GM23248 (cell line): Measurements from ENCODE around the gene SUSD4. TPM values are rescaled to one million over a fixed set of nuclear protein-coding genes. Genes with fewer than 3 reads are reported as not detected.
A peak's percentile ranks its signal among the peaks of the same experiment; 100 is the strongest.

Experiments
- DNase-seq: peaks from one replicate; pipeline ENCODE4 v3.0.0-alpha.2; 2015
- H2AFZ ChIP-seq: fragments of 200-600 bp; sonication (generic); 2 replicates; pipeline ENCODE4 v1.6.1; 2016; ENCODE audit warnings: antibody characterized with exemption
- H3F3A ChIP-seq: fragments of 200-600 bp; sonication (generic); 2 replicates; pipeline ENCODE4 v1.6.1; 2016; ENCODE audit warnings: mild to moderate bottlenecking, antibody characterized with exemption, mixed run types; ENCODE audit not compliant: insufficient read depth
- H3K27ac ChIP-seq: fragments of 200-600 bp; sonication (generic); 2 replicates; pipeline ENCODE4 v1.5.1; 2016; ENCODE audit warnings: mild to moderate bottlenecking
- H3K27me3 ChIP-seq: fragments of 200-600 bp; sonication (generic); replicated peaks from 2 replicates; pipeline ENCODE4 v1.6.1; 2016; ENCODE audit warnings: mild to moderate bottlenecking; ENCODE audit not compliant: insufficient read depth
- H3K36me3 ChIP-seq: fragments of 200-600 bp; sonication (generic); 2 replicates; pipeline ENCODE4 v1.6.1; 2016; ENCODE audit warnings: low read depth, mild to moderate bottlenecking
- H3K4me1 ChIP-seq: fragments of 200-600 bp; sonication (generic); 2 replicates; pipeline ENCODE4 v1.6.1; 2016; ENCODE audit warnings: mild to moderate bottlenecking; ENCODE audit not compliant: insufficient read depth
- H3K4me2 ChIP-seq: fragments of 200-600 bp; sonication (generic); one replicate; pipeline ENCODE4 v1.6.1; 2016; ENCODE audit warnings: mild to moderate bottlenecking; ENCODE audit not compliant: unreplicated experiment
- H3K4me3 ChIP-seq: fragments of 200-600 bp; sonication (generic); 2 replicates; pipeline ENCODE4 v1.5.1; 2016; ENCODE audit warnings: mild to moderate bottlenecking
- H3K79me2 ChIP-seq: fragments of 200-600 bp; sonication (generic); 2 replicates; pipeline ENCODE4 v1.6.1; 2016; ENCODE audit warnings: mild to moderate bottlenecking; ENCODE audit not compliant: insufficient read depth
- H3K9ac ChIP-seq: fragments of 200-600 bp; sonication (generic); 2 replicates; pipeline ENCODE4 v1.6.1; 2016; ENCODE audit warnings: mild to moderate bottlenecking
- H3K9me2 ChIP-seq: fragments of 200-600 bp; sonication (generic); 2 replicates; pipeline ENCODE4 v1.6.1; 2016; ENCODE audit warnings: mixed run types, mild to moderate bottlenecking, moderate library complexity; ENCODE audit not compliant: insufficient read depth
- H3K9me3 ChIP-seq: fragments of 200-600 bp; sonication (generic); one replicate; pipeline ENCODE4 v1.6.1; 2017; ENCODE audit warnings: low read depth
- H4K20me1 ChIP-seq: fragments of 200-600 bp; sonication (generic); 2 replicates; pipeline ENCODE4 v1.6.0; 2016; ENCODE audit not compliant: insufficient read depth
- EZH2 ChIP-seq: fragments of 200-600 bp; sonication (generic); IDR thresholded peaks from 2 replicates; pipeline ENCODE4 v1.6.1; 2018; ENCODE audit warnings: antibody characterized with exemption, mild to moderate bottlenecking; ENCODE audit not compliant: insufficient read depth, poor library complexity, severe bottlenecking
- EZH2phosphoT487 ChIP-seq: fragments of 200-600 bp; sonication (generic); IDR thresholded peaks from 2 replicates; pipeline ENCODE4 v1.6.1; 2018; ENCODE audit warnings: antibody characterized with exemption, moderate library complexity, mild to moderate bottlenecking, low read depth; ENCODE audit not compliant: insufficient read depth
- WGBS, 2 experiments: methylation state at CpG; one replicate each; pipeline ENCODE4 v1.1.6; 2015 to 2017; ENCODE audit warnings: low lambda C conversion rate in 2 of 2, low coverage in 1 of 2; ENCODE audit errors: missing lambda C conversion rate in 2 of 2; 5-methylcytosine and 5-hydroxymethylcytosine counted together
- in situ Hi-C: fragments of 300-500 bp; cut with MboI; formaldehyde crosslinking; loops from 2 replicates; pipeline ENCODE4 v1.15.0; 2020
- polyA plus RNA-seq: library from polyadenylated mRNA; unstranded; fragments of >200 nt; fragmentation: Nextera tagmentation; extraction: Ambion mirVana; gene quantifications from 2 replicates; pipeline ENCODE4 v1.2.1, GENCODE V29; 2016
- total RNA-seq: library from RNA; depleted of rRNA; stranded (reverse); fragments of >200 nt; shearing (Covaris generic); gene quantifications from 2 replicates; pipeline ENCODE4 v1.2.3, GENCODE V29; 2014

The SUSD4 gene
- total and polyA plus RNA-seq, 2 experiments from 2014 or later, result 1.1 to 3.9 TPM

GRCh38 chr1:223260712-223261111 lies 103.3 kb downstream of the SUSD4 start:
- no peak for TF ChIP-seq EZH2phosphoT487
- DNase-seq, result no peak
- H2AFZ ChIP-seq, result no peak overlapping the region

GRCh38 chr1:223259462-223259861 lies 104.5 kb downstream of the SUSD4 start:
- TF ChIP-seq EZH2phosphoT487 (no peak), EZH2 (no peak)
- H3F3A ChIP-seq, result peaks cover 4% of the 10 kb centered on the region; the same call in 1 of the 2 replicates
- no peaks in the 10 kb centered on the region for H3K4me1 ChIP-seq
- in situ Hi-C loops, result no loop called here
- H3K27ac ChIP-seq, result no peak overlapping the region
- no peaks in the 10 kb centered on the region for H3K27me3 ChIP-seq
- WGBS, 2 experiments, result 69 to 82% methylated on average over 3 of the region's 3 CpGs
- H3K36me3 ChIP-seq, result no peaks in the 10 kb centered on the region
- H2AFZ ChIP-seq, result no peak overlapping the region
- no peak overlapping the region for H3K9ac ChIP-seq
- no peaks in the 10 kb centered on the region for H3K9me2 ChIP-seq
- no peak for DNase-seq
- no peaks in the 10 kb centered on the region for H4K20me1 ChIP-seq
- no peak overlapping the region for H3K4me3 ChIP-seq
- no peak overlapping the region for H3K4me2 ChIP-seq
- no peaks in the 10 kb centered on the region for H3K9me3 ChIP-seq
- no peaks in the 10 kb centered on the region for H3K79me2 ChIP-seq

More at GRCh38 chr1:223260712-223261111, 103.3 kb downstream of the SUSD4 start:
- in situ Hi-C loops, result no loop called here
- Histone ChIP-seq H3K27me3 (no peaks in the 10 kb centered on the region), H3K27ac (no peak overlapping the region), H4K20me1 (no peaks in the 10 kb centered on the region), H3K4me1 (no peaks in the 10 kb centered on the region), H3K9ac (no peak overlapping the region), H3K4me2 (no peak overlapping the region), H3F3A (peaks cover 4% of the 10 kb centered on the region; the same call in 1 of the 2 replicates), H3K9me2 (no peaks in the 10 kb centered on the region), H3K36me3 (no peaks in the 10 kb centered on the region), H3K9me3 (no peaks in the 10 kb centered on the region), H3K4me3 (no peak overlapping the region), H3K79me2 (no peaks in the 10 kb centered on the region)
- WGBS, 2 experiments, result 81 to 82% methylated on average over 7 of the region's 7 CpGs

GRCh38 chr1:223258751-223259198 lies 105.2 kb downstream of the SUSD4 start:
- TF ChIP-seq EZH2phosphoT487 (no peak), EZH2 (no peak)
- H3K9me2 ChIP-seq, result no peaks in the 10 kb centered on the region
- in situ Hi-C loops, result no loop called here
- no peak overlapping the region for H3K9ac ChIP-seq
- H3K4me3 ChIP-seq, result no peak overlapping the region
- peak; percentile 82 for DNase-seq
- H3K4me1 ChIP-seq, result no peaks in the 10 kb centered on the region
- no peaks in the 10 kb centered on the region for H3K9me3 ChIP-seq
- H3K27ac ChIP-seq, result no peak overlapping the region
- H4K20me1 ChIP-seq, result no peaks in the 10 kb centered on the region
- no peaks in the 10 kb centered on the region for H3K36me3 ChIP-seq
- WGBS, 2 experiments, result 50 to 61% methylated on average over 6 of the region's 6 CpGs
- H2AFZ ChIP-seq, result no peak overlapping the region
- H3F3A ChIP-seq, result peaks cover 4% of the 10 kb centered on the region; the same call in 1 of the 2 replicates
- no peaks in the 10 kb centered on the region for H3K79me2 ChIP-seq
- H3K4me2 ChIP-seq, result no peak overlapping the region
- H3K27me3 ChIP-seq, result no peaks in the 10 kb centered on the region

- H3K36me3 ChIP-seq, result no peaks in the 10 kb centered on the region
- H3K9me3 ChIP-seq, result no peaks in the 10 kb centered on the region
- no peaks in the 10 kb centered on the region for H3K9me2 ChIP-seq
- peaks cover 4% of the 10 kb centered on the region; the same call in 1 of the 2 replicates for H3F3A ChIP-seq
- 95 to 96% methylated on average over 8 of the region's 8 CpGs for WGBS, 2 experiments
- H3K79me2 ChIP-seq, result no peaks in the 10 kb centered on the region
- no peaks in the 10 kb centered on the region for H4K20me1 ChIP-seq
- DNase-seq, result no peak
- H3K9ac ChIP-seq, result no peak overlapping the region
- no peak overlapping the region for H3K4me3 ChIP-seq
- in situ Hi-C loops, result no loop called here
- no peak overlapping the region for H2AFZ ChIP-seq
- TF ChIP-seq EZH2phosphoT487 (no peak), EZH2 (no peak)
- H3K27ac ChIP-seq, result no peak overlapping the region
- no peaks in the 10 kb centered on the region for H3K27me3 ChIP-seq
- H3K4me2 ChIP-seq, result no peak overlapping the region
- no peaks in the 10 kb centered on the region for H3K4me1 ChIP-seq
These were observed 106.0 kb downstream of the SUSD4 start for GRCh38 chr1:223257856-223258550.
